Endothelial cell of umbilical vein (primary cell): ENCODE data around the gene ADARB2. TPM values are rescaled to one million over a fixed set of nuclear protein-coding genes. Genes with fewer than 3 reads are reported as not detected.

Experiments used
- BruUV-seq: library from RNA; stranded (reverse); fragments of 400-500 nt; replicated peaks from 2 replicates; lab custom pipeline; 2021; lab: Mats Ljungman, UMichigan
- CTCF ChIA-PET: fragments of 300-600, 350-600 bp; sonication (Branson Sonifier 250); formaldehyde crosslinking; loops from one replicate; lab custom pipeline; 2021; ENCODE audit warnings: antibody characterized with exemption, inconsistent platforms; lab: Charles Lee
- POLR2A ChIA-PET: fragments of 300-600, 350-600 bp; sonication (Branson Sonifier 250); formaldehyde crosslinking; loops from one replicate; lab custom pipeline; 2021; ENCODE audit warnings: antibody characterized with exemption, inconsistent platforms; lab: Charles Lee
- DNase-seq: peaks from one replicate; pipeline ENCODE4 v3.0.0-alpha.2; 2011; ENCODE audit warnings: low read depth, low spot score
- FAIRE-seq: peaks from 2 replicates; lab custom pipeline; 2011; peaks lifted over from hg19 to GRCh38; lab: Jason Lieb, UNC
- H2AFZ ChIP-seq: 2 replicates; pipeline ENCODE4 v1.6.0; 2012; ENCODE audit warnings: low read depth, low read length, control low read depth, inconsistent platforms
- H3K27ac ChIP-seq: 2 replicates; pipeline ENCODE4 v1.5.1; 2011; ENCODE audit warnings: low read depth, mild to moderate bottlenecking, control low read depth, low read length, moderate library complexity; ENCODE audit not compliant: insufficient read depth
- H3K27me3 ChIP-seq, 2 experiments: 2 replicates each; pipeline versions ENCODE4 v1.6.0 to v1.6.1; 2011; ENCODE audit warnings: low read length in 2 of 2, mixed read lengths in 1 of 2; ENCODE audit not compliant: control insufficient read depth in 2 of 2, insufficient read depth in 2 of 2
- H3K36me3 ChIP-seq, 2 experiments: 2 replicates in 1 of 2; 3 replicates in 1 of 2; pipeline ENCODE4 v1.5.1; 2011; ENCODE audit warnings: low read length in 2 of 2, mild to moderate bottlenecking in 1 of 2, moderate library complexity in 1 of 2; ENCODE audit not compliant: control insufficient read depth in 2 of 2, insufficient read depth in 2 of 2; ENCODE audit errors: extremely low read depth in 1 of 2
- H3K4me1 ChIP-seq: 3 replicates; pipeline ENCODE4 v1.5.1; 2011; ENCODE audit warnings: mild to moderate bottlenecking, low read length; ENCODE audit not compliant: control insufficient read depth, insufficient read depth; ENCODE audit errors: extremely low read depth
- H3K4me2 ChIP-seq: 2 replicates; pipeline ENCODE4 v1.6.1; 2011; ENCODE audit warnings: low read length, control low read depth, mixed read lengths; ENCODE audit not compliant: insufficient read depth
- H3K4me3 ChIP-seq, 3 experiments: fragments of 200-600 bp in 1 of 3; sonication (generic), shearing (Covaris generic) in 1 of 3; replicated peaks in 1 of 3; 2 replicates each; pipeline ENCODE4 v1.5.1; 2011 to 2016; ENCODE audit warnings: control low read depth in 3 of 3, low read length in 3 of 3, mild to moderate bottlenecking in 2 of 3, inconsistent platforms in 1 of 3, low read depth in 1 of 3, moderate library complexity in 1 of 3; ENCODE audit not compliant: insufficient read depth in 1 of 3
- H3K79me2 ChIP-seq: 2 replicates; pipeline ENCODE4 v1.6.0; 2012; ENCODE audit warnings: low read length, inconsistent platforms; ENCODE audit not compliant: control insufficient read depth, insufficient read depth
- H3K9ac ChIP-seq: replicated peaks from 2 replicates; pipeline ENCODE3; 2011; ENCODE audit warnings: low read length, control low read depth; ENCODE audit not compliant: insufficient read depth; ENCODE audit errors: extremely low read depth
- H3K9me1 ChIP-seq: replicated peaks from 3 replicates; pipeline ENCODE4 v1.6.0; 2011; ENCODE audit warnings: mild to moderate bottlenecking, low read length; ENCODE audit not compliant: control insufficient read depth, insufficient read depth; ENCODE audit errors: extremely low read depth
- H3K9me3 ChIP-seq: replicated peaks from 2 replicates; pipeline ENCODE4 v1.5.1; 2012; ENCODE audit warnings: low read length, inconsistent platforms; ENCODE audit not compliant: control insufficient read depth, insufficient read depth
- H4K20me1 ChIP-seq: replicated peaks from 2 replicates; pipeline ENCODE3; 2011; ENCODE audit warnings: mild to moderate bottlenecking, low read length; ENCODE audit not compliant: control insufficient read depth, insufficient read depth; ENCODE audit errors: extremely low read depth
- CTCF ChIP-seq, 2 donors: IDR thresholded peaks; 1 replicate in 1 of 2; 2 replicates in 1 of 2; pipeline ENCODE4 v1.5.1; 2011; ENCODE audit warnings: low read length in 2 of 2, mild to moderate bottlenecking in 2 of 2, moderate library complexity in 2 of 2, control low read depth in 1 of 2, inconsistent platforms in 1 of 2, low read depth in 1 of 2; ENCODE audit not compliant: insufficient read depth in 1 of 2; ENCODE audit errors: extremely low read depth in 1 of 2
- EZH2 ChIP-seq: IDR thresholded peaks from 2 replicates; pipeline ENCODE4 v1.6.1; 2012; ENCODE audit warnings: borderline replicate concordance, low read depth, mild to moderate bottlenecking, moderate library complexity, low read length, inconsistent platforms; ENCODE audit not compliant: severe bottlenecking
- FOS ChIP-seq: IDR thresholded peaks from 2 replicates; pipeline ENCODE4 v1.6.1; 2011; ENCODE audit warnings: mild to moderate bottlenecking, low read length, moderate library complexity, borderline replicate concordance; ENCODE audit not compliant: insufficient read depth
- GATA2 ChIP-seq: IDR thresholded peaks from 2 replicates; pipeline ENCODE4 v1.7.0; 2011; ENCODE audit warnings: low read depth, mild to moderate bottlenecking, moderate library complexity, mixed read lengths, low read length; ENCODE audit not compliant: insufficient read length, insufficient read depth
- JUN ChIP-seq: IDR thresholded peaks from 2 replicates; pipeline ENCODE4 v1.6.1; 2011; ENCODE audit warnings: borderline replicate concordance, low read depth; ENCODE audit not compliant: insufficient read length, insufficient read depth
- MAX ChIP-seq: IDR thresholded peaks from 2 replicates; pipeline ENCODE4 v1.6.1; 2011; ENCODE audit not compliant: insufficient read depth, insufficient read length
- MYC ChIP-seq: IDR thresholded peaks from one replicate; pipeline ENCODE4 v1.6.1; 2011; ENCODE audit warnings: mild to moderate bottlenecking, low read depth, low read length
- POLR2A ChIP-seq: IDR thresholded peaks from 2 replicates; pipeline ENCODE4 v1.6.1; 2012; ENCODE audit warnings: low read depth, mild to moderate bottlenecking, control low read depth, low read length
- POLR2AphosphoS5 ChIP-seq: IDR thresholded peaks from 2 replicates; pipeline ENCODE4 v1.6.1; 2012; ENCODE audit warnings: low read depth, mild to moderate bottlenecking, control low read depth, low read length, moderate library complexity; ENCODE audit not compliant: insufficient read depth
- dilution Hi-C: fragments of 300-500 bp; cut with MboI; formaldehyde crosslinking; loops from one replicate; pipeline ENCODE4 v1.15.0; 2019; ENCODE audit warnings: low sequenced_read_pairs; ENCODE audit not compliant: extremely low pct_ligation_motif_present
- intact Hi-C: fragments of 100-400 bp; cut with micrococcal nuclease; formaldehyde crosslinking; loops from one replicate; pipeline ENCODE4 v1.10.0; 2022
- polyA plus RNA-seq, 4 experiments: library from polyadenylated mRNA; depleted of rRNA in 3 of 4; stranded (reverse) in 3 of 4; unstranded in 1 of 4; fragments of >200 nt; gene quantifications; 2 replicates each; pipeline versions ENCODE4 v1.2.1 to v1.2.3, GENCODE V29; 2011 to 2012; ENCODE audit warnings: missing spikeins in 1 of 4
- total RNA-seq: library from RNA; stranded (reverse); gene quantifications from 2 replicates; pipeline ENCODE4 v1.2.3, GENCODE V29; 2021

ADARB2 gene
- total and polyA plus RNA-seq, 2 donors (not counting 3 experiments of a cell fraction or from before 2014, with no cell fraction given) = not detected

DNA sequence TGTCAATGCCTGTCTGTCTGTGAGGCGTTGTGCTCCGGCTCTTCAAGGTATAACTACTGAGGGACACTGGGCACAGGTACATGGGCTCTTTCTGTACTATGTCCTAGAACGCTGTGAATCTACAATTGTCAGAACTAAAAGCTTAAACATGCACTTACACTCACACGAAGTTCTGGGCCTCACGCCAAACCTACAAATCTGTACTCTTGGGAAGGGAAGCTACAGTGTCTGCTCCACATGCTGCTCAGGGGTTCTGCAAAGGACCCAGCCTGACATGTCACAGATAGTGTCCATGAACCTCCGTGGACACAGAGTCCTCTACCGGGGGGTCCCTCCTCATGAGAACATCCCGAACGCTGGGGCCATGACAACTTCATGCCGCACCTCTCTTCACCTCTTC lies 412.4 kb downstream of the ADARB2 start:
- intact Hi-C loops (no loop called here), dilution Hi-C loops (no loop called here)
- FAIRE-seq = no peak

More for the DNA sequence above, 412.4 kb downstream of the ADARB2 start:
- no peaks in the 10 kb centered on the region for H3K4me1 ChIP-seq
- CTCF ChIA-PET = no interaction called here
- DNase-seq = no peak
- H3K27ac ChIP-seq = no peak overlapping the region
- no TSS peak for BruUV-seq
- H3K4me3 ChIP-seq = no peak overlapping the region
- POLR2A ChIA-PET = no interaction called here
- H3K9me1 ChIP-seq = no peaks in the 10 kb centered on the region
- no peak overlapping the region for H3K4me2 ChIP-seq
- H3K27me3 ChIP-seq = no peaks in the 10 kb centered on the region
- TF ChIP-seq POLR2A = no peak
- no peak for TF ChIP-seq MAX
- no peak for TF ChIP-seq GATA2
- TF ChIP-seq EZH2 = no peak
- TF ChIP-seq CTCF (IDR thresholded peaks at IDR 0.05; ENCODE audit: extremely low read depth in 1 of 2, insufficient read depth in 1 of 2, low read depth in 1 of 2, low read length in 2 of 2) = no peak
- TF ChIP-seq FOS = no peak
- no peak for TF ChIP-seq JUN
- no peak for TF ChIP-seq MYC
- no peak for TF ChIP-seq POLR2AphosphoS5
- H3K9ac ChIP-seq = no peak overlapping the region
- no peak overlapping the region for H2AFZ ChIP-seq
- no peaks in the 10 kb centered on the region for H4K20me1 ChIP-seq
- no peaks in the 10 kb centered on the region for H3K79me2 ChIP-seq
- no peaks in the 10 kb centered on the region for H3K36me3 ChIP-seq
- no peaks in the 10 kb centered on the region for H3K9me3 ChIP-seq
